ENCODE measurements around the gene KCNK6.

Gene KCNK6

GRCh38 chr19:38378866-38379265 is 59.2 kb downstream of the KCNK6 start:
- TF ChIP-seq CTCF (IDR thresholded peaks at IDR 0.05; ENCODE audit: insufficient read depth, low read depth, low read length, missing control alignments) = no peak
- DNase-seq (ENCODE audit: low read depth) = no peak

GRCh38 chr19:38381138-38381537 is 61.5 kb downstream of the KCNK6 start:
- H3K4me3 ChIP-seq (ENCODE audit: low read length) = no peak overlapping the region
- no peak for TF ChIP-seq CTCF (IDR thresholded peaks at IDR 0.05; ENCODE audit: insufficient read depth, low read depth, low read length, missing control alignments)
- DNase-seq (ENCODE audit: low read depth) = no peak

More at GRCh38 chr19:38378866-38379265, 59.2 kb downstream of the KCNK6 start:
- no peak overlapping the region for H3K4me3 ChIP-seq (ENCODE audit: low read length)
